ENCODE results near the gene CRYZL1. TPM values are rescaled to one million over a fixed set of nuclear protein-coding genes. Genes with fewer than 3 reads are reported as not detected.

The CRYZL1 gene
- total RNA-seq, 1 donor from 2014 or later: 43.6 TPM

DNA sequence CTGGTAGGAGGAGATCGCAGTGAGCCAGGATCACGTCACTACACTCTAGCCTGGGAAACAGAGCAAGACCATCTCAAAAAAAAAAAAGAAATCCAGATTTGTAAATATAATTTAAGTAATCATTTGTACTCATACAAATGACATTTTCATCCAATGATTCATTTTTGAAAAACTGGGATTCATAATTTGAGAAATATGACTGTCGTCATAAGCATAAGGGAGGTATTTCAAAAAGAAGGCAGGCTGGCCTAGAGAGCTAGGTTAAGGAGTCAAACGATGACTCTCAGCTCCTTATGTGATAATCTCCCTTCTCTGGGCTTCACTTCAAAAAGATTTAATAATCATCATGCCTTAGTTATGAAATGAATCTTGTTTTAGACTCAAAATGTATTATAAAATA is 101.9 kb downstream of the CRYZL1 start:
- no peak overlapping the region for H3K4me3 Mint-ChIP-seq (ENCODE audit: unreplicated experiment)
- no peak overlapping the region for H3K27ac Mint-ChIP-seq (ENCODE audit: unreplicated experiment)
- H3K36me3 Mint-ChIP-seq (ENCODE audit: unreplicated experiment): peaks cover 19% of the 10 kb centered on the region
- TF ChIP-seq, protein P1, sequence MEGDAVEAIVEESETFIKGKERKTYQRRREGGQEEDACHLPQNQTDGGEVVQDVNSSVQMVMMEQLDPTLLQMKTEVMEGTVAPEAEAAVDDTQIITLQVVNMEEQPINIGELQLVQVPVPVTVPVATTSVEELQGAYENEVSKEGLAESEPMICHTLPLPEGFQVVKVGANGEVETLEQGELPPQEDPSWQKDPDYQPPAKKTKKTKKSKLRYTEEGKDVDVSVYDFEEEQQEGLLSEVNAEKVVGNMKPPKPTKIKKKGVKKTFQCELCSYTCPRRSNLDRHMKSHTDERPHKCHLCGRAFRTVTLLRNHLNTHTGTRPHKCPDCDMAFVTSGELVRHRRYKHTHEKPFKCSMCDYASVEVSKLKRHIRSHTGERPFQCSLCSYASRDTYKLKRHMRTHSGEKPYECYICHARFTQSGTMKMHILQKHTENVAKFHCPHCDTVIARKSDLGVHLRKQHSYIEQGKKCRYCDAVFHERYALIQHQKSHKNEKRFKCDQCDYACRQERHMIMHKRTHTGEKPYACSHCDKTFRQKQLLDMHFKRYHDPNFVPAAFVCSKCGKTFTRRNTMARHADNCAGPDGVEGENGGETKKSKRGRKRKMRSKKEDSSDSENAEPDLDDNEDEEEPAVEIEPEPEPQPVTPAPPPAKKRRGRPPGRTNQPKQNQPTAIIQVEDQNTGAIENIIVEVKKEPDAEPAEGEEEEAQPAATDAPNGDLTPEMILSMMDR (IDR thresholded peaks at IDR 0.05): no peak
- no peaks in the 10 kb centered on the region for H3K9me3 Mint-ChIP-seq (ENCODE audit: unreplicated experiment)
- no peak for DNase-seq (ENCODE audit: extremely low spot score, unreplicated experiment)
- H3K27me3 Mint-ChIP-seq (ENCODE audit: unreplicated experiment): no peaks in the 10 kb centered on the region
- H3K4me1 Mint-ChIP-seq (ENCODE audit: unreplicated experiment): peaks cover 23% of the 10 kb centered on the region

Other genes starting within 250 kb of the CRYZL1 start
- 55.4 and 55.6 TPM in 2 replicates for gene IFNGR2, start 238.3 kb downstream of the CRYZL1 start, total RNA-seq
- 44.0 and 47.9 TPM in 2 replicates for gene TMEM50B, start 161.8 kb downstream of the CRYZL1 start, total RNA-seq
- gene DNAJC28, start 150.0 kb downstream of the CRYZL1 start, total RNA-seq: 2.1 and 2.7 TPM in 2 replicates
- 66.8 and 79.1 TPM in 2 replicates for gene GART, start 99.6 kb downstream of the CRYZL1 start, total RNA-seq
- gene SON, start 98.7 kb downstream of the CRYZL1 start, total RNA-seq: 249 and 271 TPM in 2 replicates
- gene DONSON, start 53.1 kb downstream of the CRYZL1 start, total RNA-seq: 18.6 and 19.0 TPM in 2 replicates
- 44.0 and 49.9 TPM in 2 replicates for gene ITSN1, start 760 bp upstream of the CRYZL1 start, total RNA-seq